Kidney epithelial cell (primary cell): Measurements from ENCODE around the gene PPP2R5C. TPM values are rescaled to one million over a fixed set of nuclear protein-coding genes. Genes with fewer than 3 reads are reported as not detected.
"Not testable (repeated sequence)": the region's sequence is repeated elsewhere in the genome, so short reads cannot be mapped to it uniquely, and the experiment has no call there.

Experiments used
- DNase-seq: peaks from one replicate; pipeline ENCODE4 v3.0.0-alpha.2; 2010; ENCODE audit warnings: low read depth
- H3K27me3 ChIP-seq: 2 replicates; pipeline ENCODE4 v1.6.0; 2011; ENCODE audit warnings: low read length; ENCODE audit not compliant: control insufficient read depth, insufficient read depth
- H3K36me3 ChIP-seq: 2 replicates; pipeline ENCODE4 v1.5.1; 2011; ENCODE audit warnings: low read length; ENCODE audit not compliant: control insufficient read depth, insufficient read depth
- H3K4me3 ChIP-seq: 2 replicates; pipeline ENCODE4 v1.5.1; 2011; ENCODE audit warnings: low read depth, mild to moderate bottlenecking, control low read depth, low read length
- CTCF ChIP-seq: IDR thresholded peaks from 2 replicates; pipeline ENCODE4 v1.5.1; 2011; ENCODE audit warnings: mild to moderate bottlenecking, moderate library complexity, low read length, control low read depth, inconsistent platforms; ENCODE audit not compliant: insufficient read depth, poor library complexity, severe bottlenecking
- total RNA-seq: library from RNA; depleted of rRNA; stranded (reverse); fragments of >200 nt; gene quantifications from 2 replicates; pipeline ENCODE4 v1.2.3, GENCODE V29; 2015

Gene PPP2R5C
- total RNA-seq, 1 donor from 2014 or later: 79.6 TPM

- H3K4me3 ChIP-seq: no peak overlapping the region
- DNase-seq: no peak
- TF ChIP-seq CTCF: no peak
- H3K27me3 ChIP-seq: no peaks in the 10 kb centered on the region
- H3K36me3 ChIP-seq: no peaks in the 10 kb centered on the region
Observed at GRCh38 chr14:101721111-101721510, 40.4 kb upstream of the PPP2R5C start.

- DNase-seq: no peak
- TF ChIP-seq CTCF: no peak
- no peaks in the 10 kb centered on the region for H3K27me3 ChIP-seq
- H3K36me3 ChIP-seq: no peaks in the 10 kb centered on the region
- H3K4me3 ChIP-seq: no peak overlapping the region
Observed at GRCh38 chr14:101721951-101722661, 39.4 kb upstream of the PPP2R5C start.

DNA sequence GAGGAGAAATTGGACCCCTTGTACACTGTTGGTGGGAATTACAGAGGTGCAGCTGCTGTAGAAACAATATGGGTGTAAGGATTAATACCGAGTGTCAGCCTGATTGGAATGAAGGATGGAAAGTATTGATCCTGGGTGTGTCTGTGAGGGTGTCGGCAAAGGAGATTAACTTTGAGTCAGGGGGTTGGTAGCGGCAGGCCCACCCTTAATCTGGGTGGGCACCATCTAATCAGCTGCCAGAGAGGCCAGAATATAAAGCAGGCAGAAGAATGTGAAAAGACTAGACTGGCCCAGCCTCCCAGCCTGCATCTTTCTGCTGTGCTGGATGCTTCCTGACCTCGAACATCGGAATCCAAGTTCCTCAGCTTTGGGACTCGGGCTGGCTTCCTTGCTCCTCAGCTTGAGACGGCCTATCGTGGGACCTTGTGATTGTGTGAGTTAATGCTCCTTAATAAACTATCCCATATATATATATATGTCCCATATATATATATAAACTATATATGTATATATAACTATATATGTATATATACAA lies 38.4 kb upstream of the PPP2R5C start:
- no peak for DNase-seq
- no peaks in the 10 kb centered on the region for H3K36me3 ChIP-seq
- no peak for TF ChIP-seq CTCF

DNA sequence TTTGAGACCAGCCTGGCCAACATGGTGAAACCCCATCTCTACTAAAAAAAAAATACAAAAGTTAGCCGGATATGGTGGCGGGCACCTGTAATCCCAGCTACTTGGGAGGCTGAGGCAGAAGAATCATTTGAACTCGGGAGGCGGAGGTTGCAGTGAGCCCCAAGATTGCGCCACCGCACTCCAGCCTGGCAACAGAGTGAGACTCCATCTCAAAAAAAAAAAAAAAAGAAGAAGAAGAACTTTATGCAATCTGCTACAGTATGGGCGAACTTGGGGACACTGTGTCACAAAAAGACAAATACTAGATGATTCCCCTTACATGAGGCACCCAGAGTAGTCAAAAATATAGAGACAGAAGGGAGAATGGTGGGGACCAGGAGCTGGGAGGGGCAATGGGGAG lies 35.9 kb upstream of the PPP2R5C start:
- H3K4me3 ChIP-seq, H3K36me3 ChIP-seq, DNase-seq, H3K27me3 ChIP-seq: not testable (repeated sequence)

More for the DNA sequence above, 38.4 kb upstream of the PPP2R5C start:
- no peak overlapping the region for H3K4me3 ChIP-seq
- H3K27me3 ChIP-seq: no peaks in the 10 kb centered on the region

GRCh38 chr14:101726295-101726953 lies 35.1 kb upstream of the PPP2R5C start:
- Histone ChIP-seq H3K4me3 (no peak overlapping the region), H3K36me3 (no peaks in the 10 kb centered on the region), H3K27me3 (no peaks in the 10 kb centered on the region)
- DNase-seq: no peak
- no peak for TF ChIP-seq CTCF

GRCh38 chr14:101726954-101727302 lies 34.6 kb upstream of the PPP2R5C start:
- DNase-seq: no peak
- Histone ChIP-seq H3K36me3 (no peaks in the 10 kb centered on the region), H3K27me3 (no peaks in the 10 kb centered on the region), H3K4me3 (no peak overlapping the region)
- no peak for TF ChIP-seq CTCF
